NCI-H2196 treated with DMSO at 0.1 percent for 48 hours (cell line): Measurements from ENCODE around the gene MAN1B1.

ENCODE experiments used
- DNase-seq: peaks from one replicate; lab custom pipeline; 2025; ENCODE audit not compliant: unreplicated experiment; lab: John Stamatoyannopoulos, UW

Gene MAN1B1

GRCh38 chr9:137084526-137084925 is 2.3 kb upstream of the MAN1B1 start:
- DNase-seq: no peak

GRCh38 chr9:137085920-137086530 is 760 bp upstream of the MAN1B1 start:
- DNase-seq: no peak

DNA sequence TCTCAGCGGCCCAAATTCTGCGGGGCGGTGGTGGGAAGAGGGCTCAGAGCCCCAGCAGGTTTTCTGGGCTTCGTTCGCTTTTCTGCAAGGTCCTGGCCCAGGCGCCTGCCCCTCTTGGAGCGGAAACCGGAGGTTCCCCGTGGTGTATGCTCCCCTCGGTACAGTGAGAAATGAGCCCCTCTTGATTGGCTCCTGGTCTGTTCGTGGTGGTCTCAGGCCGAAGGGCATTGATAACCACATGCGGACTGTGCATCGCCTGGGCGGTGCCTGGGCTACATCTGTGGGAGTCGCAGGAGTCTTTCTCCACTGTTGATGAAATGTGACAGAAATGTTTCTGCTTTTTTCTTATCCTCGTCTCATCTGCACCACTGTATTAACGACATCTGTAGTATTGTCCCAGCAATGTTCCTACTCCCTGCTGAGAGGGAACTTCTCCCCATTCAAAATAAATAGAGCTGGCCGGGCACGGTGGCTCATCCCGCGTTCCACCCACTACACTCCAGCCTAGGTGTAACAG is 682 bp downstream of the MAN1B1 start:
- no peak for DNase-seq

DNA sequence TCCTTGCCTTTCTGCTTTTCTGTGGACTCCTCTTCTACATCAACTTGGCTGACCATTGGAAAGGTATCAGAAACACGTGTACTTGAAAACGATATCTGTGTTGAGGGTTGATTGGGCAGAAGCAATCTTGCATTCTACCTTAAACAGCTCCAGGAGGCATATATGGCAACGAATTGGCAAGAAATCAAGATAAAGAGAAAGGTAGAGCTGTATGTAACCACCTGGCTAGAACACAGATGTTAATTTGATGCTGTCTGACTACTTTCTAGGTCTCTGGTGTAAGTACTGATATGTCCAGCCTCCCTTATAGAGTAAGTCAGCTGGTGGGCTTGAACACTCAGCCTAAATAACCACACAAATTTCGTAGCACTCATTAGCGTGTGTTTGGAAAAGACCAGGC is 1.3 kb downstream of the MAN1B1 start:
- no peak for DNase-seq

- DNase-seq: no peak
Observed at GRCh38 chr9:137089232-137089947, 2.6 kb downstream of the MAN1B1 start.

GRCh38 chr9:137095664-137096517 is 9.1 kb downstream of the MAN1B1 start:
- no peak for DNase-seq

DNA sequence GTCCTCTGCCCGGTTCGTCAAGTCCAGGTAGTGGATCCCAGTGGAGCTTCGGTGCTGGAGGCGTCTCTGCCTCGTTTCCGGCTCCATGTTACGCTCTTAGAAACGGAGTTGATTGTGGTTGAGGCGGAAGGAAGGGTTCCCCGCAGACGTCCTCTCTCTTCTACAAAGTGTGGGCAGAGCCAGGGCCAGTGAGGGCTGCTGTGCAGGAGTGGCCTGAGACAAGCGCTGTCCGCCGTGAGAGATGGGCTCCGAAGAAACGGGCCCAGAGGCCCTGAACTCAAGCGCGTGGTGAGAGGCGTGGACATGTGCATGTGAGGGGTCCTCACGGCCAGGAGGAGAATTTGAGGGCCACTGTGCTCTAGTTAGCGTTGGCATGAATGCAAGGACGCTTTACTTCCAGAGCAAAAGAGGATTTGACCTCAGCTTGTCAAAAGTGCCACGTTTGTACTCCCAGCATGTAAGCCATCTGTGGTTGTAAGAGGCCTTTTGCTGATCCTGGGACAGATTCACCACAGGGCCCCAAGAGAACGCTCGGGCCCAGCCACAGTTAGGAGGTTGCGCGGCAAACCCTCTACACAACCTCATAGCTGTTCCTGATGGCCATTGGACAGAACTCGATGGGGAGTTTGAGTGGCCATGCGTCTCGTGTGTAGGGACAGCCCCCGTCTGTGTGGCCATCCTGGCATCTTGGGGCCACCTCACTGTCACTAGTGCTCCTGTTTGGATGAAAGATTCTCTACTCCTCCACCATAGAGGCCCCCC is 10.2 kb downstream of the MAN1B1 start:
- DNase-seq: no peak

DNA sequence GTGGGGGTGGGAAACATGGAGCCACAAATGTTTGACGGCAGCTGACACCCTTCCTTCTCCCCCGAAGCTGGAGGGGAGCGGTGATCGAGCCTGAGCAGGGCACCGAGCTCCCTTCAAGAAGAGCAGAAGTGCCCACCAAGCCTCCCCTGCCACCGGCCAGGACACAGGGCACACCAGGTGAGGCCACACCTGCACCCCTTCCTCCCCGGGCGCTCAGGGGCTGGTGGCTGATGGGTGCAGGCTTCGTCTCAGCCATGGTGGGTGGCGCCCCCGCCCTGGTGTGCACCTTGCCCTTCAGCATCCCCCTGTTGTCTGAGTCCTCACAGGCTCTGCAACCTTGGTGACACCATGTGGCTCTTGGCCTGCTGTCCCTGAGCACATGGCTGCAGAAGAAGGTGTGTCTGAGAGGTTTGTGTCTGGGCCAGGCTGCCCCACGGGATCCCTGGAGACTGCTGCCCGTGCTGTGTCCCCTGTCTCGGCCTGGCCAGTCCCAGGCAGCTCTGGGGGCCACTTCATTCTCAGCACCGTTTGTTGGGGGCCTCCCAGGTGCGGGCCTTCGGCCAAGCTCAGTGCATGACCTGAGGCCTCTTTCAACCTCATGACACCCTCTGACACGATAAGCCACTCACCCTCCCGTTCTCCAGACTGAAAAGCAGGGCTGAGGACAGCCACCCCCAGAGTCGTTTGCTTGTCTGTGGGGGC is 11.1 kb downstream of the MAN1B1 start:
- no peak for DNase-seq

GRCh38 chr9:137099231-137099630 is 12.4 kb downstream of the MAN1B1 start:
- no peak for DNase-seq

- DNase-seq: no peak
Observed at GRCh38 chr9:137103206-137103999, 16.6 kb downstream of the MAN1B1 start.

GRCh38 chr9:137105814-137106661 is 19.3 kb downstream of the MAN1B1 start:
- DNase-seq: no peak

DNA sequence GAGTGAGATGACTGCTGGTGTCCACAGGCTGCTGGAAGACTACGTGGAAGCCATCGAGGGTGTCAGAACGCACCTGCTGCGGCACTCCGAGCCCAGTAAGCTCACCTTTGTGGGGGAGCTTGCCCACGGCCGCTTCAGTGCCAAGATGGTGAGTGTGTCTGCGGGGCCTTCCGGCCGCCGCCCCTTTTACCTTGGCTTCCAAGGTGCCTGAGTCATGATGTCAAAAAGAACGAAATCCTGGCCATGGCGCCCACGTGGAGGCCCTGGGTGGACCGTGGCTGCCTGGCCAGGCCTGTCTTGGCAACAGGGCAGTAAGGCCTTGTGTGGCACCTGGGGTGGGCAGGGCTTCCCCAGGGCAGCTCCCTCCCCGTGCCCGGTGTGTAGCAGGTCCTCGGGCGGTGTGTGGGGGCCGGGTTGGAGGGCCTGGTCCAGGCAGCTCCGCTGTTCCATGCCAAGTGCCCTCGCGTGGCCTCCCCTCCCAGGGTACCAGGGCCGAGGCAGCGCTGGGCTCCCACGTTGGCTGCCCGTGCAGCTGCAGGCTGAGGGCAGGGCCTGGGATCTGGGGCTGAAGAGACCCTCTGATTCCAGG is 20.0 kb downstream of the MAN1B1 start:
- no peak for DNase-seq

DNA sequence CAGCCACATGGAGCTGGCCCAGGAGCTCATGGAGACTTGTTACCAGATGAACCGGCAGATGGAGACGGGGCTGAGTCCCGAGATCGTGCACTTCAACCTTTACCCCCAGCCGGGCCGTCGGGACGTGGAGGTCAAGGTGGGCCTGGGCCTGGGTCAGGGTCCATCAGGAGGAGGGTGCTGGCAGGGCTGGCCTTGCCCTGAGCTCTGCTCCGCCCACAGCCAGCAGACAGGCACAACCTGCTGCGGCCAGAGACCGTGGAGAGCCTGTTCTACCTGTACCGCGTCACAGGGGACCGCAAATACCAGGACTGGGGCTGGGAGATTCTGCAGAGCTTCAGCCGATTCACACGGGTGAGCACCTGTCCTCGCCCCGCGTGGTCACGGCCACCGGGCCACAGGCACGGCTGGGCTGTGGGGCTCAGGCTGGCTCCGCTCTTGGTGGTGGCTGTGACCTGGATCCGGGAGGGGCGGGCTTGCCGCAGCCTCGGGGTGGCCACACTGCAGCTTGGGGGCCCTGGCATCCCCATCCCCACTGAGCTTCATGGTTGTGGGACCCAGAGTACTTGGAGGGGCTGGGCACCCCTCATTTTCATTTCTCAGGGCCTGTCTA is 20.6 kb downstream of the MAN1B1 start:
- no peak for DNase-seq

DNA sequence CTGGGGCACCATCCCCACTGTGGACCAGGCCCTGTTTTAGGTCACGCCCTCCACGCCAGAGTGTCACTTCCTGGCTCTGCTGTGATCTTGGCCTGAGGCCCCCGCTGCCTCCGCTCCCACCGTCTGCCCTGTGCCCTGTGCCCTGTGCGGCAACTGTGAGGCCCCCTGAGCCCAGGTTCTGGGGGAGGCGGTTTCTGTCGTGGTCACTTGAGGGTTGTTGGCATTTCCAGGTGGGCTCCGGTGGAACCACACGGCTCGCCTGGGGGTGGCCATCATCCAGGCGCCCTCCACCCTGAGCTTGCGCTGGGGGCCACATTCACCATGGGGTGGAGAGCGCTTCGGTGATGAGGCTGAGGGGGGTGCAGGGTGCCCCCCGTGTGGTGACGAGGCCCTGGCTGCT is 21.2 kb downstream of the MAN1B1 start:
- no peak for DNase-seq

DNA sequence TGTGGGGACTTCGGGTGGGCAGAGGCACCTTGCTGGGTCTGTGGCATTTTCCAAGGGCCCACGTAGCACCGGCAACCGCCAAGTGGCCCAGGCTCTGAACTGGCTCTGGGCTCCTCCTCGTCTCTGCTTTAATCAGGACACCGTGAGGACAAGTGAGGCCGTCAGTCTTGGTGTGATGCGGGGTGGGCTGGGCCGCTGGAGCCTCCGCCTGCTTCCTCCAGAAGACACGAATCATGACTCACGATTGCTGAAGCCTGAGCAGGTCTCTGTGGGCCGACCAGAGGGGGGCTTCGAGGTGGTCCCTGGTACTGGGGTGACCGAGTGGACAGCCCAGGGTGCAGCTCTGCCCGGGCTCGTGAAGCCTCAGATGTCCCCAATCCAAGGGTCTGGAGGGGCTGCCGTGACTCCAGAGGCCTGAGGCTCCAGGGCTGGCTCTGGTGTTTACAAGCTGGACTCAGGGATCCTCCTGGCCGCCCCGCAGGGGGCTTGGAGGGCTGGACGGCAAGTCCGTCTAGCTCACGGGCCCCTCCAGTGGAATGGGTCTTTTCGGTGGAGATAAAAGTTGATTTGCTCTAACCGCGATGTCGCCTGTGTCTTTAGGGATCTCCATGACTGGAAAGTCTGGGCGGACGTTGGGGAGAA is 21.9 kb downstream of the MAN1B1 start:
- DNase-seq: no peak

DNA sequence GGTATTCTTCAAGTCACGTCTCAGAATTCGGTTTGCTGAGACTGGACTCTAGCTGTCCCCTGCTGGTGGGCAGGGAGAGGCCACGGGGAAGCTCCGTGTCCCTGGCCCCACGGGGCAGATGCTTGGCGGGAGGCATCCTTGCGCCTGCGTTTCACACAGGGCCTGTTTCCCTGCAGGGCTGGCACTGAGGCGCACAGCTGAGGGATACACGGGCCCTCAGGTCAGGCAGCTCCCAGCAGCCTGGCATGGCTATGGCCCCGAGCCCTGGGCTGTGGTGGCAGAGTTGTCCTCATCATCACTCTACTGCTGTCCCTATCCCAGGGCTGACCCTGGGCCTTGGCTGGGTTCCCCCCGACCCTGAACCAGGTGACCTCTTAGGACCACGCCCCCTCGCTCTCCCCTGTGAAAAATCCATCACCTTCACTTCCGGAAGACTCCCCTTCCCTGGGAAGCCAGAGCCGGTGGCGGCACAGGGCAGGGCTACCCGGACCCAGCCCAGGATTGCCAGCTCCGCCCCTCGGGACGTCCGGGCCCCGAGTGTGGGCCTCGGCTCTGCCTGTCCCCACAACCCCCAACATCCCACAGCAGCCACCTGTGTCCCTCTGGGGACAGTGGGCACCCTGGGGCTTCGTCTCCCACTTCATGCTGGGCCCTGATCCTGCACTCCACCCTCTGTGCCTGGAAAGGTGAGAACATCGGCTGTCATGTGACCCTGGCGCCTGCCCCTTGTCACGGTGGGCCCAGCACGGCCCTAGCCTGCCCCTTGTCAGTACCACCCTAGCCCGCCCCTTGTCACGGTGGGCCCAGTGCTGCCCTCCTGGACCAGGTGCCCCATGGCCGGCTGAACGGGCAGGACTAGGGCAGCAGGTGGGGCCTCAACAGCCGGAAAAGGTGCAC is 22.7 kb downstream of the MAN1B1 start:
- DNase-seq: no peak
